Stimulated activated CD4-positive, alpha-beta T cell treated with anti-CD3 and anti-CD28 coated beads, TNF-alpha, amount 100 ng/mL, for 48 hours (primary cell): ENCODE results near the gene DMD.

Experiments
- DNase-seq, 3 donors: peaks; one replicate each; pipeline ENCODE4 v3.0.0-alpha.2; 2020; ENCODE audit warnings: low read depth in 3 of 3

DMD gene

GRCh38 chrX:33045245-33045644, 166.1 kb downstream of the DMD start:
- DNase-seq = no peak

- DNase-seq = no peak
Observed at GRCh38 chrX:33041141-33041540, 170.2 kb downstream of the DMD start.

GRCh38 chrX:33032700-33033099, 178.6 kb downstream of the DMD start:
- DNase-seq = no peak

- no peak for DNase-seq
Observed at GRCh38 chrX:33014949-33015348, 196.4 kb downstream of the DMD start.

GRCh38 chrX:33014086-33014485, 197.3 kb downstream of the DMD start:
- DNase-seq = no peak

GRCh38 chrX:33001107-33001506, 210.2 kb downstream of the DMD start:
- DNase-seq = no peak

- no peak for DNase-seq
Observed at GRCh38 chrX:32998776-32999175, 212.6 kb downstream of the DMD start.

- no peak for DNase-seq
Observed at GRCh38 chrX:32995427-32995826, 215.9 kb downstream of the DMD start.

GRCh38 chrX:32987142-32987541, 224.2 kb downstream of the DMD start:
- no peak for DNase-seq

GRCh38 chrX:32985544-32985943, 225.8 kb downstream of the DMD start:
- no peak for DNase-seq

- no peak for DNase-seq
Observed at GRCh38 chrX:32966821-32967355, 244.5 kb downstream of the DMD start.

GRCh38 chrX:32954125-32954524, 257.2 kb downstream of the DMD start:
- DNase-seq = no peak

- no peak for DNase-seq
Observed at GRCh38 chrX:32948130-32948529, 263.2 kb downstream of the DMD start.

- DNase-seq = no peak
Observed at GRCh38 chrX:32937043-32937442, 274.3 kb downstream of the DMD start.

GRCh38 chrX:32933548-32933947, 277.8 kb downstream of the DMD start:
- DNase-seq = no peak

- DNase-seq = no peak
Observed at GRCh38 chrX:32929040-32929439, 282.3 kb downstream of the DMD start.

- DNase-seq = no peak
Observed at GRCh38 chrX:32896088-32896487, 315.3 kb downstream of the DMD start.

- DNase-seq = no peak
Observed at GRCh38 chrX:32894679-32895078, 316.7 kb downstream of the DMD start.

- DNase-seq = no peak
Observed at GRCh38 chrX:32893751-32894150, 317.6 kb downstream of the DMD start.

GRCh38 chrX:32877592-32877991, 333.8 kb downstream of the DMD start:
- DNase-seq = no peak

- no peak for DNase-seq
Observed at GRCh38 chrX:32874839-32875238, 336.5 kb downstream of the DMD start.

GRCh38 chrX:32873786-32874185, 337.6 kb downstream of the DMD start:
- no peak for DNase-seq

- no peak for DNase-seq
Observed at GRCh38 chrX:32871636-32872035, 339.7 kb downstream of the DMD start.

GRCh38 chrX:32868524-32868895, 342.8 kb downstream of the DMD start:
- no peak for DNase-seq
